Fibroblast of villous mesenchyme (primary cell): Measurements from ENCODE around the gene TMPRSS11D. TPM values are rescaled to one million over a fixed set of nuclear protein-coding genes. Genes with fewer than 3 reads are reported as not detected.

Source experiments
- DNase-seq: peaks from one replicate; pipeline ENCODE4 v3.0.0-alpha.2; 2010; ENCODE audit warnings: low read depth
- H3K4me3 ChIP-seq: 2 replicates; pipeline ENCODE4 v1.5.1; 2011; ENCODE audit warnings: low read depth, mild to moderate bottlenecking, low read length
- CTCF ChIP-seq: IDR thresholded peaks from 2 replicates; pipeline ENCODE4 v1.5.1; 2012; ENCODE audit warnings: low read depth, mild to moderate bottlenecking, low read length; ENCODE audit not compliant: insufficient read depth
- total RNA-seq: library from RNA; depleted of rRNA; stranded (reverse); fragments of >200 nt; gene quantifications from 2 replicates; pipeline ENCODE4 v1.2.3, GENCODE V29; 2012

TMPRSS11D gene
- total RNA-seq, 1 donor = not detected

DNA sequence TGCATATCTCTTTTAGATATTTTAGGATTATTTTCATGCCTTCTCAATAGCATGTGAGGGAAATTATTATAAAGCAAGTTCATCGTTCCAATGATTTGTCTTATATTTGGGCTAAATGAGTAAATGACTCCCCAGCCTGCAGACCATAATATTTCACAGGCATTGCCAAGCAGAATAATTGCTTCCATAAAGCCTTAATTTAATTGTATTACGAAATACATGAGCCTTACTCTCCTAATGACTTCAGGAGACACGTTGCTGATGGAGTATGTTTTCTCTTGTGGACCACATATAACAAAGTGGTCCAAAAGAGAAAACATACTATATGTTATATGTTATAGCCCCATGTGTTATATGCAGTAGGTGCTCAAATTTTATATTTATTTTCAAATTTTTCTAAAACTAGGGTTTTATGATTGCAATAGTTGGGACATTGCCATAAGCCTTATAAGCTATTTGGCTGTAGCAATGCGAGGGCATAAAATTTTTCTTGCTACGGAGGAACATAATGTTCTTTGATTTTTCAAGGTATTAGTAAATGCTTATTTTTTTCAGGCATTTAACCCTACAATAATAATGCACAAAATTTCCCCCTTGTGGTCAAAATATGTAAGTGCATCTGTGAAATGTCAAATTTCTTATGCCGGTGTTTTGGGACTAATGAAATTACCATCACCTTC lies 26.2 kb upstream of the TMPRSS11D start:
- no peak overlapping the region for H3K4me3 ChIP-seq
- peak; percentile 36 for DNase-seq
- TF ChIP-seq CTCF = peak; percentile 65

DNA sequence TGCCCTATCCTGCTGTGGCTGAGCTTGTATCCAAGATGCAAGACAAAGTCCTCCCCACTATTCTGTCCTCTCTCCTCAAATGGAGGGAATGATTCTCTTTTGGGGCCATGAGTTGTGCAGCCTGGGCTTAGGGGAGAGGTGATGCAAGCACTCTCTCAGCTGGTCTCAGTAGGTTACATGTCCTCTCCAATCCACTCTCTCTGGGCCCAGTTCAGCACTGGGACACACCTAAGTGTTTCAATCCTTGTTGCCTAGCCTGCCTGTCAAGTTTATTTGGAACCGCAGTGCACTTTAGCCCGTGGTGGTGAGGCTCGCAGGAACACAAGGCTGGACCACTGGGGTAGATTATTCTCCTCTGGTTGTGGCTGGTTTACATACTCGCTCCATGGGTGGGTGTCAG lies 23.8 kb upstream of the TMPRSS11D start:
- DNase-seq = no peak
- TF ChIP-seq CTCF = no peak
- no peak overlapping the region for H3K4me3 ChIP-seq

- no peak for DNase-seq
- H3K4me3 ChIP-seq = no peak overlapping the region
- TF ChIP-seq CTCF = no peak
Measured at GRCh38 chr4:67899096-67899495, 15.3 kb upstream of the TMPRSS11D start.

- TF ChIP-seq CTCF = no peak
Measured at GRCh38 chr4:67897686-67898085, 13.9 kb upstream of the TMPRSS11D start.

DNA sequence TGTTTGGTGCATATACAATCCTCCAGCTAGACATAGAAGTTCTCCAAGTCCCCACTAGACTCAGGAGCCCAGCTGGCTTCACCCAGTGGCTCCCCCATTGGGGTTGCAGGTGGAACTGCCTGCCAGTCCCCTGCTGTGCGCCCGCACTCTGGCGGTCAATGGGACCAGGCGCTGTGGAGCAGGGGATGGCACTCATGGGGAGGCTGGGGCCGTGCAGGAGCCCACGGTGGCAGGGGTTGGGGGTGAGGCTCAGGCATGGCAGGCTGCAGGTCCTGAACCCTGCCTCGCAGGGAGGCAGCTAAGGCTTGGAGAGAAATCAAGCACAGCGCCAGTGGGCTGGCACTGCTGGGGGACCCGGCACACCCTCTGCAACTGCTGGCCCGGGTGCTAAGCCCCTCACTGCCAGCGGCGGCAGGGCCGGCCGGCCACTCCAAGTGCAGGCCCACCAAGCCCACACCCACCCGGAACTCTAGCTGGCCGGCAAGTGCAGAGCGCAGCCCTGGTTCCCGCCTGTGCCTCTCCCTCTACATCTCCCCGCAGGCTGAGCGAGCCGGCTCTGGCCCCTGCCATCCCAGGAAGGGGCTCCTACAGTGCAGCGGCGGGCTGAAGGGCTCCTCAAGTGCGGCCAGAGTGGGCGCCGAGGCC lies 12.7 kb upstream of the TMPRSS11D start:
- TF ChIP-seq CTCF = no peak
- H3K4me3 ChIP-seq = no peak overlapping the region
- DNase-seq = no peak

More at GRCh38 chr4:67897686-67898085, 13.9 kb upstream of the TMPRSS11D start:
- DNase-seq = no peak
- H3K4me3 ChIP-seq = no peak overlapping the region

- TF ChIP-seq CTCF = no peak
- DNase-seq = no peak
- H3K4me3 ChIP-seq = no peak overlapping the region
Measured at GRCh38 chr4:67894659-67895058, 10.9 kb upstream of the TMPRSS11D start.
